PC-3 (cell line): Measurements from ENCODE around the gene SHROOM1. TPM values are rescaled to one million over a fixed set of nuclear protein-coding genes. Genes with fewer than 3 reads are reported as not detected.

Source experiments
- ATAC-seq: fragments of 200-7000 bp; cut with Tn5 transposase; 2 replicates; pipeline ENCODE4 v1.9.1; 2020; ENCODE audit warnings: mild to moderate bottlenecking, moderate library complexity
- BruUV-seq: library from RNA; stranded (reverse); fragments of 400-500 nt; replicated peaks from 2 replicates; lab custom pipeline; 2021; lab: Mats Ljungman, UMichigan
- CTCF ChIA-PET: fragments of 300-600 bp; sonication (Branson Sonifier 250); formaldehyde crosslinking; loops from one replicate; lab custom pipeline; 2022; ENCODE audit warnings: antibody characterized with exemption; lab: Charles Lee
- POLR2A ChIA-PET: fragments of 300-600 bp; sonication (Branson Sonifier 250); formaldehyde crosslinking; loops from one replicate; lab custom pipeline; 2022; ENCODE audit warnings: antibody characterized with exemption; ENCODE audit not compliant: unreplicated experiment; lab: Charles Lee
- DNase-seq: peaks from one replicate; pipeline ENCODE4 v3.0.0-alpha.2; 2015
- H2AFZ ChIP-seq: fragments of 300-600 bp; sonication (generic); 2 replicates; pipeline ENCODE4 v1.6.0; 2016; ENCODE audit warnings: antibody characterized with exemption, low read length
- H3F3A ChIP-seq: fragments of 300-600 bp; sonication (generic); one replicate; pipeline ENCODE4 v1.6.0; 2017; ENCODE audit warnings: antibody characterized with exemption, low read length, control low read depth, mild to moderate bottlenecking; ENCODE audit not compliant: unreplicated experiment
- H3K27ac ChIP-seq: fragments of 300-600 bp; sonication (generic); 2 replicates; pipeline ENCODE4 v1.5.1; 2016; ENCODE audit warnings: mild to moderate bottlenecking, low read length
- H3K27me3 ChIP-seq: fragments of 300-600 bp; sonication (generic); 2 replicates; pipeline ENCODE4 v1.6.1; 2016; ENCODE audit warnings: low read length, mixed read lengths
- H3K36me3 ChIP-seq: fragments of 300-600 bp; sonication (generic); 2 replicates; pipeline ENCODE4 v1.6.1; 2016; ENCODE audit warnings: low read depth, mixed run types, low read length, mixed read lengths
- H3K4me1 ChIP-seq: fragments of 300-600 bp; sonication (generic); 2 replicates; pipeline ENCODE4 v1.5.1; 2016; ENCODE audit warnings: low read length; ENCODE audit not compliant: insufficient read depth
- H3K4me2 ChIP-seq: fragments of 300-600 bp; sonication (generic); 2 replicates; pipeline ENCODE4 v1.6.0; 2016; ENCODE audit warnings: low read length
- H3K4me3 ChIP-seq: fragments of 300-600 bp; sonication (generic); 2 replicates; pipeline ENCODE4 v1.5.1; 2016; ENCODE audit warnings: mild to moderate bottlenecking, low read length, mixed read lengths
- H3K79me2 ChIP-seq: fragments of 300-600 bp; sonication (generic); 2 replicates; pipeline ENCODE4 v1.6.1; 2017; ENCODE audit warnings: low read length, mixed read lengths
- H3K9ac ChIP-seq: fragments of 300-600 bp; sonication (generic); 2 replicates; pipeline ENCODE4 v1.6.0; 2016; ENCODE audit warnings: mild to moderate bottlenecking, low read length
- H3K9me2 ChIP-seq: fragments of 300-600 bp; sonication (generic); replicated peaks from 2 replicates; pipeline ENCODE4 v1.6.1; 2016; ENCODE audit warnings: mixed run types, low read length, mixed read lengths
- H3K9me3 ChIP-seq: fragments of 300-600 bp; sonication (generic); 2 replicates; pipeline ENCODE4 v1.6.1; 2016; ENCODE audit warnings: low read length, mixed read lengths
- H4K20me1 ChIP-seq: fragments of 300-600 bp; sonication (generic); 2 replicates; pipeline ENCODE4 v1.6.1; 2016; ENCODE audit warnings: low read length, mixed read lengths
- CTCF ChIP-seq: fragments of 300-600 bp; sonication (generic); conservative IDR thresholded peaks from 2 replicates; pipeline ENCODE4 v1.5.1; 2017; ENCODE audit warnings: antibody characterized with exemption, low read depth, mild to moderate bottlenecking, low read length
- EZH2 ChIP-seq: fragments of 300-600 bp; sonication (generic); IDR thresholded peaks from one replicate; pipeline ENCODE4 v1.6.1; 2017; ENCODE audit warnings: antibody characterized with exemption, mild to moderate bottlenecking, low read length; ENCODE audit not compliant: unreplicated experiment
- EZH2phosphoT487 ChIP-seq: fragments of 300-600 bp; sonication (generic); IDR thresholded peaks from 2 replicates; pipeline ENCODE4 v1.6.1; 2018; ENCODE audit warnings: mild to moderate bottlenecking, antibody characterized with exemption, low read length, borderline replicate concordance
- intact Hi-C: fragments of 100-400 bp; cut with micrococcal nuclease; formaldehyde crosslinking; loops from 2 replicates; pipeline ENCODE4 v1.9.0; 2023
- total RNA-seq: library from RNA; depleted of rRNA; stranded (reverse); fragments of >200 nt; gene quantifications from 2 replicates; pipeline ENCODE4 v1.2.3, GENCODE V29; 2014

Gene SHROOM1
- total RNA-seq, 1 experiment from 2014 or later, result 13.6 TPM

DNA sequence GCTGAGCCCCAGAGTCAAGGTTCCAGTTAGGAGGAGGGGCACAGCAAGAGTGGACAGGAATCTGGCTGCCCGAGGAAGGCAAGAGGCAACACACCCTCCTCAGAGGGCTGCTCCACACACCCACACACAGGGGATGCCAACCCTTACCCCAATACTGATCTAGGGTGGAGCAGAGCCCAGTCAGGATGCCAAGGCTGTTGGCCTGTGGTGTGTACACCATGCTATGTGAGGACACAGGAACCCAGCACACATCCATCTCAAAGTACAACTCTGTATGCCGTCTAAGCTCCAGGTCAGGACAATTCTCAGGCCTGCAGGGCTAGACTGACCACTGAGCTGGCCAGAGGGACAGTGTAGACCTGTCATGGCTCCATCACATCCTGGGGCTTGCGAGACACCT lies 56.0 kb downstream of the SHROOM1 start:
- H3K27me3 ChIP-seq, result no peaks in the 10 kb centered on the region
- H3K9ac ChIP-seq, result no peak overlapping the region
- TF ChIP-seq EZH2phosphoT487 (no peak), CTCF (no peak), EZH2 (no peak)
- H3F3A ChIP-seq, result no peaks in the 10 kb centered on the region
- ATAC-seq (no peak), DNase-seq (no peak)
- peaks cover 14% of the 10 kb centered on the region for H3K4me1 ChIP-seq
- H3K9me2 ChIP-seq, result no peaks in the 10 kb centered on the region
- peaks cover 52% of the 10 kb centered on the region for H3K79me2 ChIP-seq
- intact Hi-C loops, result no loop called here
- ChIA-PET CTCF (no interaction called here), POLR2A (no interaction called here)
- no peaks in the 10 kb centered on the region for H4K20me1 ChIP-seq
- no peak overlapping the region for H2AFZ ChIP-seq
- H3K27ac ChIP-seq, result no peak overlapping the region
- H3K4me3 ChIP-seq, result no peak overlapping the region
- H3K9me3 ChIP-seq, result no peaks in the 10 kb centered on the region
- H3K4me2 ChIP-seq, result no peak overlapping the region
- no TSS peak for BruUV-seq
- H3K36me3 ChIP-seq, result no peaks in the 10 kb centered on the region

- TF ChIP-seq EZH2, result no peak
- TF ChIP-seq EZH2phosphoT487, result no peak
- TF ChIP-seq CTCF, result no peak
- ATAC-seq, result no peak
- Histone ChIP-seq H3K9ac (no peak overlapping the region), H3K9me3 (no peaks in the 10 kb centered on the region), H4K20me1 (no peaks in the 10 kb centered on the region), H3K9me2 (no peaks in the 10 kb centered on the region), H3K27me3 (no peaks in the 10 kb centered on the region), H3K36me3 (no peaks in the 10 kb centered on the region), H3K4me2 (no peak overlapping the region), H3K79me2 (peaks cover 57% of the 10 kb centered on the region), H3F3A (no peaks in the 10 kb centered on the region), H2AFZ (no peak overlapping the region), H3K27ac (no peak overlapping the region), H3K4me1 (peaks cover 14% of the 10 kb centered on the region), H3K4me3 (no peak overlapping the region)
- intact Hi-C loops, result no loop called here
- DNase-seq, result no peak
- POLR2A ChIA-PET, result no interaction called here
- CTCF ChIA-PET, result no interaction called here
- no TSS peak for BruUV-seq
These were observed 56.7 kb downstream of the SHROOM1 start for GRCh38 chr5:132773601-132774355.

DNA sequence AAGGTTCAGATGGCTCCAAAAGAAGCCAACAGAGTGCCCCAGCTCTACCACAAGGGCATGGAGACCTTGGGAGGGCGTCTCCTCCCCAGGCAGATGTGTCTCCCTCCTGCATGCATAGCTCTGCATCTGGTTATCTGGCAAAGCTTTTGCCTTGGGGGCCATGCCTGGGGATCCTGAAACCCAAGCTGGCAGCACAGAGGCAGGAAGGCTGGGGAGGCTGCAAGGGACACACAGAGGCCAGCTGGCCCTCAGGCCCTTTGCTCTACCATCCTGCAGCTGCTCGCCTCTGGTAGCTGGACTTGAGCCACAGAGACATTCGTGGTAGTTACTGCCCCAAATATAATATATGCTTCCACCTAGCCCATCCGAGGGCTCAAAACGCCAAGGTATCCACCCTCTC lies 57.3 kb downstream of the SHROOM1 start:
- CTCF ChIA-PET, result no interaction called here
- BruUV-seq, result no TSS peak
- Histone ChIP-seq H3K9me3 (no peaks in the 10 kb centered on the region), H4K20me1 (no peaks in the 10 kb centered on the region), H3K27ac (no peak overlapping the region), H3K36me3 (no peaks in the 10 kb centered on the region), H3K27me3 (no peaks in the 10 kb centered on the region), H2AFZ (no peak overlapping the region), H3F3A (no peaks in the 10 kb centered on the region), H3K9ac (no peak overlapping the region), H3K9me2 (no peaks in the 10 kb centered on the region), H3K79me2 (peaks cover 57% of the 10 kb centered on the region), H3K4me2 (no peak overlapping the region), H3K4me3 (no peak overlapping the region), H3K4me1 (peaks cover 12% of the 10 kb centered on the region)
- POLR2A ChIA-PET, result no interaction called here
- intact Hi-C loops, result no loop called here
- DNase-seq (no peak), ATAC-seq (no peak)
- TF ChIP-seq EZH2phosphoT487, result no peak
- TF ChIP-seq CTCF, result no peak
- TF ChIP-seq EZH2, result no peak
